Activated CD8-positive, alpha-beta memory T cell treated with anti-CD3 and anti-CD28 coated beads for 4 hours (primary cell): ENCODE data around the gene LARGE1.

Experiments used
- DNase-seq, 2 donors: peaks; one replicate each; pipeline ENCODE4 v3.0.0-alpha.2; 2020; ENCODE audit warnings: low read depth in 2 of 2

Gene LARGE1

DNA sequence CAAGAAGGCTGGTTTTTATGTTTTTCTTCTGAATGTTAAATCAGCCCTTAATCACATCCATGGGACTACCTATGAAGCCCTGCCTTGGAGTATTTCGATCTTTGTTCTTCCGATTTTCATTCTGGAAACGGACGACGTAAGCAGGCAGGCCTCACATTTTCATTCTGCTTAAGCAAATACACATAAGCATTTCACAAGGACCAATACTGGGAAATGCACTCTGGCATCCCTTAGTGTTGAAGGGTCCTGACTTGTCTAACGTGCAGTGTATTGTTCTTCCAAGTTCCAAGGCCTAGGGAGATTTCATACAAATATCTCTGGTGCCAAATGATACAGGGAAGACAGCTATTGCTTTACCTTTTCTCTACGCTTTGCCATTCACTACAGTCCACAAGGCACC lies 143.8 kb downstream of the LARGE1 start:
- no peak for DNase-seq

DNA sequence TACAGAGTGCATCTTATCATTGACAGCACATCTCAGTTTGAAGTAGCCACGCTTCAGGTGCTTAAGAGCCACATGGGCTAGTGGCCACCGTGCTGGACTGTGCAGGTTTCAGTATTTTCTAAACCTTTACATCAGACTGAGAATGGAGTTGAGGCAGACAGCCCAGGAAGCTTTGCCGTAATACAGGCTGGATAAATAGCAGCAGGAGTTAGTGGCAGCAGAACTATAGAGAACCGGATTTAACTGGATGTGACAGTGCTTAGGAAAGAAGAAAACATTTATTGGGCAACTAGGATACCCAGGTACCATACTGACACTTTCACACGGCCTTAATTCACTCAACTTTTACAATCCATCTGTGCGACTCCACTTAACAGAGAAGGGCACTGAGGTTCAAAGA lies 145.5 kb downstream of the LARGE1 start:
- no peak for DNase-seq

DNA sequence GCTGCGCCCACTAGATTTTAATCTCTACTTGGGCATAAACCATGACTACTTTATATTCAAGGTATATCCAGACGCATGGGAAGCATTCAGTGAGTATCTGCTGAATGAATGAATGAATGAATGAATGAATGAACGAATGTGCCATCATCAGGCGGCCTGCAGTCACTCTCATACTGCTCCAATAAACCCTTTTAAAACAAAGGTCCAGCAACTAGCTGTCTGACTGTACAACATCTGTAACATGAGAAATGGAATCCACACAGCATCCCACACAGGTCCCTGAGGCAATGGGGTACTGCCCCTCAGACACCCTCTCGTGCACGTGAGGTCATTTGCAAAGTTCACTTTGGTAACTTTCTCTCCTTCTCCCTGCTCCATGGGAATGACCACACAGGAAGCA lies 147.5 kb downstream of the LARGE1 start:
- DNase-seq, result no peak

DNA sequence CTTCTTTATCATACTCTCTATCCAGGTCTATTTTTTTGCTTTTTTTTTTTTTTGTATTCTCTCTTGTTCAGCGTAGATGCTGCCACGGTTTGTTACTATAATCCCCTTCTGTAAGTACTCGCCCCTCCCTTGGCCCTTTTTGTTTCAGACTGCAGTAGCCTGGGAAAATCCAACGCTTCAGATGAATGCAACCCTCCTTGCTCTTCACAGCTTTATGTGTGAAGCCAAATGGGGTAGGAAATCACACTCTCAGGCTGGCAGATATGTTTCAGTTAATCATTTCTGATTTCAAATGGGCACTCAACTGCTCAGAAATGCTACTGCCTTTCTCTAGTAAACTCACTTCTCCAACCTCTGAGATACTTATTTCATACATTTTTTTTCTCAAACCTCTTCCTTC lies 149.1 kb downstream of the LARGE1 start:
- DNase-seq, result no peak

DNA sequence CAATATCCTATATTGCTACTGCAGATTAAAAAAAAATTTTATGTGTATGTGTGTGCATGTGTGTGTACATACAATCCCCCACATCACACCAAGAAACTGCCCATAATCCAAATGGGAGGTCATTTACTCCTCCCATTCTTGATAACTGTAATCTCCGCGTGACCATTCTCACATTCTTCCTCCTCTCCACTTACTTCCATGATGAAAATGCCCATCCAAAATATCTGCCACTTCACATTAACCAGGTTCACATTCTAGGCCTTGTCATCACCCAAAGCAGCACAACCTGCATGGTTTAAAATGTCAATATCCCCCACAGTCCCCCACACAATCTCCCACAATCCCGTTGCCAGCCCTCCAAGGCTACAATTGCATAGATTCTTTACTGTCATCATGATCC lies 149.6 kb downstream of the LARGE1 start:
- DNase-seq, result no peak

DNA sequence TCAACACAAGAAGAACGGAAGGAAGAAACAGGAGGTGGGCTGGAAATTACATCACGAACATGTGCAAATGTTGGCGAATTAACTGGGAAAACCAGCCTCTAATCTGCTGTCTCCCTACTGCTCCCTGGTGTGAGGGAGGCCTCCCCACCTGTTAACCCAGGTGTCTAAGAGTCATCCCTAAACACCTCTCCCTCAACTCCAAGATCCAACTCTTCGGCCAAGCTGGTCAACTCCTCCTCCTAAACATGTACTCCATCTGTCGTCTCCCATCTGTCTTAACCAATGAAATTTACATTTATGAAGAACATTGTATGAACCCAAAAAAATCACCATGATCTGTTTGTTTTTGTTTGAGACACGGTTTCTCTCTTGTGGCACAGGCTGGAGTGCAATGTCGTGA lies 154.2 kb downstream of the LARGE1 start:
- no peak for DNase-seq

DNA sequence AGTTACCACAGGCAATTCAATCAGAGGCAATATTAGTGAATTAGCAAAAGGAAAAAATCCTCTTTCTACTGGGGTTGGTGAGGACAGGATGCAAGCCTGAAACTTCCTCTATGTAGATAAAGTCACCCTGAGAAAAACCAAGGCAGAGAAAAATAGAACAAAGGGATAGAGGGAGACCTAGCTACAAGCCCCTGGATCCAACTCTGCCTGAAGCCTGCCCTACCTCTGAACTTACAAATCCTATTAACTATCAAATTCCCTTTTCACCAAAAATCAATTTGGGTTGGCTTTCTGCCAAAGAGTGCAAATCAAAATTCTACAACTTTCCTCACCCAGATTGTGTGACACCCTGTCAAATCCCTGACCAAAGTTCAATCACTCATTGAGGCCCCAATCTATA lies 161.3 kb downstream of the LARGE1 start:
- DNase-seq, result no peak

DNA sequence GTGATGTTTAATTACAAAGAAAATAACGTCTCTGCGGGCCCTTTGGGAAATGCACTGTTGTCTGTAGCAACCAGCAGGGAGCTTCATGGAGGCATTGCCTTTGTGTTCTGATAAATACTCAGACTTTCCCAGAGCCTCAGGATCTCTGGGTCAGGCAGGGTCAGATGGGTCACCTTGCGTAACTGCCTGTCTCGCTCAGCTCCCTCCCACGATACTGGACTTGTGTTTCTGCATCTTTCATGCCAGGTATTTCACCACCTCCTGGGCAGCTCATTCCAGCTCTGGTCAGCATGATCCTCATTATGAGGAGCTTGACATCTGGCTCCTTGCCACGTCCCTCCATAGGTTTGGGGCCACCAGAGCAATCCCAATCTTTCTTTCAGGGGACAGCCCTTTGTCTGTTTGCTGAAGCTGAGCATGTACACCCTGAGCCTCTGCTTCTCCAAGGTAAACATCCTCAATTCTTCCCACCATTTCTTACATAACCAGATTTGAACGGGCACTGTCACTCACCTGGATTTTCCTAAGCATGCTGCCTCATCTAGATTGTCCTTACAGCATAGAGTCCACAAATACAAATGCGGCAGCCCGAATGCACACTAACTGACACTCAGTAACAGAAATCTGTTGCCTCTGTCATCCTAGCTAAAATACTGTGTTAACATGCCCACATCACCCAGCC lies 162.3 kb downstream of the LARGE1 start:
- DNase-seq, result no peak

DNA sequence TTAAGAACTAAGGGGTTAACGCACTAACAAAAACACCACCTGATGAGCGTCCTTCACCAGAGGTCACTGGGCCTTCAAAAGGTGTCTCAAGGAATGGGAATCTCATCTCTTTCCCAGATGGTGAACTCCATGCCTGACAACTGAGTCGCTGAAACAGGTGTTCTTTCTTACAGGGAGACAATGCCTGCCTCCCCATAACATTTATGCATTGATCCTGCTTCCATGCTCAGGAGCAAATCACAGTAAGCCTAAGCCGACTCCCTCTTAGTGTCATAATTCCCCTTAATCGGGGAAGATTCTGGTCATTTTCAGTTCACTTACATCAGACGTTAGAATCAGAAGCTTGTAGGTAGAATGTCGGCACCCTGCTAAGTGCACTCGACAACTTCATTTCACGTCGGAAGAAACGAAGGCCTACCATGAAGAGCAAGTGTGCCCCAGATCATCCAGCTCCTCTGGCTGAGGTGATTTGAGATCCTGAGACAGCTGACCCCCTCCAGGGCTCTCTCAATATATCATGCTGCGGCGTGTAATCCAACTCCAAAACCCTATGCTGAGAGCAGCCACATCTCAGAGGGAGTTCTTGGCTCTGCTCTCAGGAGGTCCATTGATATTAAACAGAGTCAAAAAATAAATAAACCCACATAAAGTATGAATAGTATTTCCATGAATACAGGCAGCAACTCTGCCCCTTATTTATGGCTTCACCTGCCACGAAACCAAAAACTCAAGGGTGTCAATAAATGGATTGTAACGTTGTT lies 163.1 kb downstream of the LARGE1 start:
- DNase-seq, result no peak

DNA sequence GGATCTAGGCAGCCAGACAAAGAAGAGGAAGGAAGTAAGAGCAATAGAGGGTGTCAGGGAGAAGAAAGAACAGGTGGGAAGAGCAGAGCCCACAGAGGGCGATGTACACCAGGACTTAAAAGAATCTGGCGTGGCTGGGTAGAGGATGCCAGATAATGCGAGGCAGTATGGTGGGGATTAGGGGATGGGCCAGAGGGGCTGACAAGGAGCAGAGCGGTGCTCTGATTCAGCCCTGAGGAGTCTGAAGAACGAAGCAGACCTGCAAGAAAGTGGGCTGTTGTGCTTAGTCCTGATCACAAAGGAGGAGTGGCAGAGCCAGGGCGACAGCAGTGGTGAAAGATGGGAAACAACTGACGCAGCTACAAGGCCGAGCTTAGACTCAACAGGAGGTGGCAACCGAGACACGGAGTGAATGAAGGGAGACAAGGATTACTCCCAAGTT lies 163.7 kb downstream of the LARGE1 start:
- no peak for DNase-seq

DNA sequence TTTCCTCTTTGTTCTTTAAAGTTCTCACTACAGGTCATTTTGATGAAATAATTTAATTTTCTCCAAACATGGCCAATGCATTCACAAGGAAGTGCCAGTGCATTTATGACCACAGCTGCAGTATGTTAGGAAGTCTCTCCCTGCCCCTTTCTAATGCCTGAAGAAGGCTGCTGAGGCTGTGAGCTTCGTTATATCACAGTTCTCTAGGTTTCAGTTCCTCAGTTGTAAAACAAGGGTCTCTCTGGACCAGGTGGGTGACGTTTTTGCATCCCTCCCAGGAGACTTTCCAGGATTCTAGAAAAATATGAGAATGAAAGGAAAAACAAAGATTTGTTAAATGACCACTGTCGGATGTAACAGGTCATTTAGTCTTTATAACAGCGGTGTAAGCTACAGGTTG lies 171.6 kb downstream of the LARGE1 start:
- no peak for DNase-seq

DNA sequence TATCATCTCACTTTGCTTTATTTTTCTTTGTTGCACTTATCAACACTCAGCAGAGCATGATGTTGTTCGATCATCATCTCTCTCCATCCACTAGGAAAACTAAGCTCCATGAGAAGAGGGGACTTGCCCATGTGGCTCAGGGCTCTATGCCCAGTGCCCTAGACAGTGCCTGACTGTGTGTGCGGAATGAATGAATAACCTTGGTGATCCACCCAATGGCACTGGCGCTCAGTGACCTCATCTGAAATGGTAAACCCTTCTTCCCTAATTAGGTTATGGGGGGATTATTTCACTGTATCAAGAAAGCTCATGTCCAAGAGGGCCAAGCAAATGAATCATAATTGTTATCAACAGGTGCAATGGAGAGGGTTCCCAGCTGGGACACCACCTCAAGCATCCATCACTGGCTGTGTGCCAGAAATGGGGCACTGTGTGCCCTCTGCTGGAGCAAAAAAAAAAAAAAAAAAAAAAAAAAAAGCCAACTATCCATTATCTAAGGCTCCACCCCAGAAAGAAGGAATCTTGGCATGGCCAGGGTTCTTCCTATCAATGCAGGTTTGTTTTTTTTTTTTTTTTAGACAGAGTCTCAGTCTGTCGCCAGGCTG lies 172.6 kb downstream of the LARGE1 start:
- no peak for DNase-seq

DNA sequence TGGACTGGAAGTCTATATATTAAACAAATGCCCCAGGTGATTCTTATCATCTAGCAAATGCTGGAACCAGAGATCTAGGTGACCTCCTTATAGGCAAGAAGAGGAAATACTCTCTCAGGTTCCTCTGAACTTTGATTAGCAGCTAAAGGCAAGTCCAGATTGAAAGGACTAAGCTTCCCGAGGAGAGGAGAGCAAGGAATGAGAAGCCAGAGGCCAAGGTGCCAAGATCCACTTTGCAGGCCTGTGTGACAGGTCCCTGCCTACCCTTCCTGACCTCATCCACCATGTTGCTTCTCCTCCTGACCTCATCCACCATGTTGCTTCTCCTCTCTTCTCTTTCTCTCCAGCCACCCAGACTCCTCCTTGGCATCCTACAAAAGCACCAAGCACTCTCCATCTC lies 173.2 kb downstream of the LARGE1 start:
- no peak for DNase-seq

DNA sequence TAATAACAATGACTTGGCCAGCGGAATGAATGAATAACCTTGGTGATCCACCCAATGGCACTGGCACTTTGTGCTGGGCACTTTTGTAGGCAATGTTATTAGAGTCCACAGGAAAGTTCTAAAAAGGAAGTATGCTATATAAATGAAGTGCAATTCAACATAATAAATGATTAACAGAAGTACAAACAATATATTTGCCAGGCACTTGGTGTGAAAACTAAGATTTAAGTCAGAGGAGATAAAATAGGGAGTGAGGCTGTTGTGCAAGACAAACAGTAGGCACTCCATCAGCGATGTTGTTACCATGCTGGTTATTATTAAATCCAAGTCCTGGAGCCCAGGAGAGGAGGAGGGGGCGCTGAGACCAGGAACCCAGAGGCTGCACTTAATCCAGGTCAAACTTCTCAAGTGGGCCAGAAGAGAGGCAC lies 173.8 kb downstream of the LARGE1 start:
- DNase-seq, result no peak

DNA sequence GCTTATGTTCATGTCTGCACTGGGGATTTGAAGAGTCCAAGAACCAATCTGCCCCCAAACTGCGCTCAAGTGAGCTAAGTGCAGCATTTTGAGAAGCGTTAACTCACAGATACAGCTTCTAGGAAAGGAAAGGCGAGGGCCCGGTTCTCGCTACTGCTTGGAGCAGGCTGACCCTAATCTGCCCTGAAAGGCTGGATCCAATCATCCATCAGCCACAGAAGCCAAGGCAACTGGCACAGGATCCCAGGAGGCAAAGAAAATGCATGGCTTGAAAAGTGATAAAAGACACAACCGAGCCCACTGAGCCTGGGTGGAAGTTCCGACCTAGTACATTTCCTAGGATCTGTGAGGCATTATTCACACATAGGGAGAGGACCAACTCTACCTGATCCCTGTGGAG lies 174.8 kb downstream of the LARGE1 start:
- no peak for DNase-seq

DNA sequence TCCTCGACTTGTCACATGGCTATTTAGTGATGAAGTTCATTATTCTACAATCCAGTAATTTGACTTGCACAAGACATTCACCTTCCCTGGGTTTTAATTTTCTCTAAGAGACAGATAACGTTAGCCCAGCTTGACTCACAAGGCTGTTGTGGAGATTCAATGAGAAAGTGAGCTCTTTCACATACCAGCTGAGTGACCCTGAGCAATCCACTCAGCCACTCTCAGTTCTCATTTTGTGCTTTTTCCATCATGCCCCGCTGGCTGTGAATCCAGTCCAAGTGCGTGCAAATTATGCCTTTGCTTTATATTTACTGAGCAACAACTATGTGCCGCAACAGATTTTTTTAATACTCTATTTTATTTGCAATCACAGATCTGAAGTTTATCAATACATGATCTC lies 176.5 kb downstream of the LARGE1 start:
- no peak for DNase-seq

DNA sequence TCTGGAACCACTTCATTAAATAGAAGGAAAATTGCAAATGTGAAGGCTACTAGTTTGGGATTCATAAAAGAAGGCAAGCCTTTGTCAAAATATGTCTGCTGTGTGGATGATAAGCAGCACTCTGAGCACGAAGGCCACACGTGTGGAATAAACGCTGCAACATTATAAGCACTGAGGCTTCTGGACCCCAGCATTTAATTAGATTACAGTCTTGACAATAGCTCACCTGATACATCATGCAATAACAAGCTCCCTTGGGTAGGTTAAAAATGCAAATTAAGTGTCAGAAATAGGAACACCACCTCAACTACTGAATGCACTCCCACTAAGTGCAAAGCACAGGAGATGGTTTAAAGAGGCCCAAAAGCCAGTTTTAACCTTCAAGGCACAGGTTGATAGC lies 179.3 kb downstream of the LARGE1 start:
- DNase-seq, result no peak

DNA sequence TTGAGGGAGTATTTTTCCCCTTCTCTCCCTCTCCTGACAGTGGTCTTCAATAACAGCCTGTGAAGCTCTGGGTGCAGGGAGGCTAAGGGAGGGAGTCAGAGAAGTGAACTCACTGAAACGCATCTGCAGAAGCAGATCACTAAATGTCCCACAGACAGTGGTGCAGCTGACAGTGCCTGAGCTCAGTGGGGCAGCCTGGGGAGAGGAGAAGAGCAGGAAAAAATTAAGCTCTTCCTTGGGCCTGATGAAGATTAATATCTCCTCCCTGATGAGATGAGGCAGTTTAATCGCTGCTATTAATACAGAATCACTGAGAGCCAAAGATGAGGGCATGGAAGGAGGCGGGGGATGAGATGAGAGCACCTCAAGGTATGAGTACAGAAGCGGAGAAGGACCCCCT lies 180.8 kb downstream of the LARGE1 start:
- no peak for DNase-seq

DNA sequence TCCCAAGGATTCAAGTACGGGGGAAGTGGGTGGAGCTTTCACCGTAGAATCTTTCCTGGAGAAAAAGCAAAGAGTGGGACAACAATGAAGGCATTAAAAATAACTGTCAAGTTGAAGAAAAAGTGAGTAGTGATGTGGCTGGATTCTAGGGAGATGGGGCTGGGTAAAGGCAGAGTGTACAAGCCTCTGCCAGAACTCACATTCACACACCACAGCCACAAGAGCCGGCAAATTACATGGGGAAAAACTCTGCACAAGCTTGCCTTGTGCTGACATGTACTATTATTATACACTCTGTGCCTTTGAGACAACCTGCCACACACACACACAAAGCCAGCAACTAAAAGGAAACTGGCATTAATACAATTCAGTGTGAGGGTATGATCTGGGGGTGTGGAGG lies 182.6 kb downstream of the LARGE1 start:
- no peak for DNase-seq

DNA sequence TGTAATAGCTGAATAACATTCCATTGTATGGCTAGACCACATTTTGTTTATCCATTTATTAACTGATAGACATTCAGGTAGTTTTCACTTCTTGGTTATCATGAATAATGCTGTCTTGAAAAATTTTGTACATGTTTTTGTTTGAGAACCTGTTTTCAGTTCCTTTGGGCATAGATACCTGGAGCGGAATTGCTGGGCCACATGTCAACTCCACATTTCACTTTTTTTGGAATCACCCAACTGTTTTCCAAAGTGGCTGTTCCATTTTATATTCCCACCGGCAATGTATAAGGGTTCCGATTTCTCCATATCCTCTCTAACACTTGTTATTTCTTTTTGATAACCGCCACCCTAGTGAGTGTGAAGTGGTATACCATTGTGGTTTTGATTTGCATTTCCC lies 184.3 kb downstream of the LARGE1 start:
- DNase-seq, result no peak

DNA sequence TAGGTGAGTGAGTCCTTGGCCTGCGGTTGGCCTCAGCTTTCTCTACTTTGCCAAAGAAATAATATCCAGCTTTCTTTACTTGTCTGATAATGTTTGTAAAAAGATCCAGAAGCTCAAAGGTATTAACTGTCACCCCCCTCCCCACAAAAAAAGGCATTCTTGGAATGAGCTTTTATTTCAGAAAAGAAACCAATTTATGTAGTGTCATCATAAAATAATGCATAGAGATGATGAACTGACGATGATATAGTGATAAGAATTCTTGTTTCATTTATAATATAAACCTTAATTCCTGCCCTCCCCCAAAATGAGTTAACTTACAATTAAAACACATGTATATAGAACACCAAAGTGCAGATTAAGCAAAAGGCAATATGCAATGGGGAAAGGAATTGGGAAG lies 191.4 kb downstream of the LARGE1 start:
- DNase-seq, result no peak

DNA sequence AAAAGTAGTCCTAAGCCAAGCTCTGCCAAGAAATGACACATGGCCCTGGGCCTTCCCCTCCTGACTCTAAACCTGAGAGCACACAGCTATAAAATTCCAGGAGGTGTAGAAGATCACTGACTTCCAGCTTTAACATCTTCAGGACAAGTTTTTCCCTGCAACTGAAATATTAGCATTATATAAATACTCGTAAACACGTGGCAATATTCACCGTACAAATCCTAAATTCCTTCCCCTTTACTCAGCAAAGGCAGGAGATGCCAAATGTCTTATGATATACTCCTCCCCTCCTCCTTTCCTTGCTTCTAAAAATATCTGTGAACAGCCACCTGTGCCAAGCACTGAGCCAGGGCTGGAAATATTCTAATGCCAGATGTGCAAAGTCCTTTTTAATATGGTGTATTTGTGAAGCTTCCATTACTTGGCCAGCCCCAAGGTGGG lies 194.0 kb downstream of the LARGE1 start:
- no peak for DNase-seq

DNA sequence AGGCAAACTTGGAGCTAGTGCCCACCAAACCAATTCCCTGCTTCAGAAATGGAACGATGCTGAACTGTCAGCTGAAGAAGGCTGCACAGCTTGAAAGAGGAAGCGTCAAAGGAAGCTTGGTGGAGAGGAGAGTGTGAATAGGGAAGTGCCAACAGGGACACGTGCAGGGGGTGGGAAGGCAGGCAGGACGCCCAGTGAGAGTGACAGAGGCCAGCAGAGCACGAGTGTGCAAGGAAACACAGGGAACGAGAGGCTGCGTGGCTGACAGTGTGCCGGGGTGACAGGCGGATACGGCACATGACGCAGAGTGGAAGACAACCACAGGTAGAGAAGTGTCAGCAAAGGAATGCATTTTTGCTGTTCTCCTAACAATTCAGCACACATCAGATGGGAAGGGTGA lies 196.4 kb downstream of the LARGE1 start:
- no peak for DNase-seq
